ENCODE results near the gene ADGRG3.

ADGRG3 gene

GRCh38 chr16:57722651-57723050 lies 54.5 kb downstream of the ADGRG3 start:
- DNase-seq (ENCODE audit: extremely low spot score) = no peak
- POLR2A ChIA-PET = interaction anchor here (1.6 kb wide), 1 partner anchor 13 kb away, joined by 7 read pairs; the partner anchor contains the start of gene KATNB1
- CTCF ChIA-PET = interaction anchor here (0.6 to 0.7 kb wide), 4 partner anchors 14 to 176 kb away, joined by 3 to 4 read pairs (median 3); no protein-coding TSS in a partner anchor
- TF ChIP-seq SP1 (IDR thresholded peaks at IDR 0.05) = no peak
- TF ChIP-seq ELF4 (IDR thresholded peaks at IDR 0.05) = no peak
- no peak for TF ChIP-seq BHLHE40 (IDR thresholded peaks at IDR 0.05; ENCODE audit: borderline replicate concordance)
- no peak for TF ChIP-seq TARDBP (IDR thresholded peaks at IDR 0.05)
- TF ChIP-seq, protein P1, sequence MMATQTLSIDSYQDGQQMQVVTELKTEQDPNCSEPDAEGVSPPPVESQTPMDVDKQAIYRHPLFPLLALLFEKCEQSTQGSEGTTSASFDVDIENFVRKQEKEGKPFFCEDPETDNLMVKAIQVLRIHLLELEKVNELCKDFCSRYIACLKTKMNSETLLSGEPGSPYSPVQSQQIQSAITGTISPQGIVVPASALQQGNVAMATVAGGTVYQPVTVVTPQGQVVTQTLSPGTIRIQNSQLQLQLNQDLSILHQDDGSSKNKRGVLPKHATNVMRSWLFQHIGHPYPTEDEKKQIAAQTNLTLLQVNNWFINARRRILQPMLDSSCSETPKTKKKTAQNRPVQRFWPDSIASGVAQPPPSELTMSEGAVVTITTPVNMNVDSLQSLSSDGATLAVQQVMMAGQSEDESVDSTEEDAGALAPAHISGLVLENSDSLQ (IDR thresholded peaks at IDR 0.05) = no peak
- no peak for TF ChIP-seq ZNF384 (IDR thresholded peaks at IDR 0.05)
- no peak for TF ChIP-seq HDGF (IDR thresholded peaks at IDR 0.05; ENCODE audit: borderline replicate concordance)
- TF ChIP-seq SUZ12 (IDR thresholded peaks at IDR 0.05) = no peak

DNA sequence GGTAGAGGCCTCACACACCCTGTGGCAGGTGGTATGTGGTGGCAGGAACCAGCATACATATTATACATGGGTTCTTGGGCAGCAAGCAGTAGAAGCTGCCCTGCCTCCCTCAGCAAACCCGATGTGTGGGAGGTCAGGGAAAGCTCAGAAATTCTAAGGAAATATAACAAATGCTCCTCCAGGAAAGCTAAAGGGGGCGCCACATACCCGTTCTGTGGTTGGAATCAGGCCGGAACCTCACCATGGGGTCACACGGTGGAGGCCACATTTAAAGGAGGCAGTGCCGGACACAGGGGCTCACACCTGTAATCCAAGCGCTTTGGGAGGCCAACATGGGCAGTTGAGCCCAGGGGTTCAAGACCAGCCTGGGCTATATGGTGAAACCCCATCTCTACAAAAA lies 55.1 kb downstream of the ADGRG3 start:
- POLR2A ChIA-PET = interaction anchor here (1.6 kb wide), 1 partner anchor 12 kb away, joined by 7 read pairs; the partner anchor contains the start of gene KATNB1
- peak; percentile 42 for DNase-seq (ENCODE audit: extremely low spot score)
- CTCF ChIA-PET = interaction anchor here (0.5 to 0.7 kb wide), 5 partner anchors 14 to 175 kb away, joined by 3 to 4 read pairs (median 3); no protein-coding TSS in a partner anchor
- TF ChIP-seq ELF4 (IDR thresholded peaks at IDR 0.05) = no peak
- no peak for TF ChIP-seq BHLHE40 (IDR thresholded peaks at IDR 0.05; ENCODE audit: borderline replicate concordance)
- TF ChIP-seq NFRKB (IDR thresholded peaks at IDR 0.05) = no peak
- TF ChIP-seq FOXK2 (IDR thresholded peaks at IDR 0.05) = no peak
- TF ChIP-seq L3MBTL2 (conservative IDR thresholded peaks at IDR 0.05) = no peak
- no peak for TF ChIP-seq ZNF384 (IDR thresholded peaks at IDR 0.05)

GRCh38 chr16:57724531-57724930 lies 56.4 kb downstream of the ADGRG3 start:
- no peak for DNase-seq (ENCODE audit: extremely low spot score)
- ChIA-PET CTCF (no interaction called here), POLR2A (no interaction called here)
- no peak for TF ChIP-seq ZNF384 (IDR thresholded peaks at IDR 0.05)
- no peak for TF ChIP-seq BHLHE40 (IDR thresholded peaks at IDR 0.05; ENCODE audit: borderline replicate concordance)
- no peak for TF ChIP-seq CTBP1 (IDR thresholded peaks at IDR 0.05; ENCODE audit: borderline replicate concordance)

- ChIA-PET POLR2A (interaction anchor here (2.2 kb wide), 1 partner anchor 10 kb away, joined by 13 read pairs; the partner anchor contains the start of gene KATNB1), CTCF (no interaction called here)
- DNase-seq (ENCODE audit: extremely low spot score) = no peak
- TF ChIP-seq BHLHE40 (IDR thresholded peaks at IDR 0.05; ENCODE audit: borderline replicate concordance) (no peak), L3MBTL2 (conservative IDR thresholded peaks at IDR 0.05) (no peak), HDGF (IDR thresholded peaks at IDR 0.05; ENCODE audit: borderline replicate concordance) (no peak), FOXM1 (IDR thresholded peaks at IDR 0.05; ENCODE audit: borderline replicate concordance) (no peak), ARNT (IDR thresholded peaks at IDR 0.05) (no peak), TARDBP (IDR thresholded peaks at IDR 0.05) (no peak), ELF4 (IDR thresholded peaks at IDR 0.05) (no peak), FOXA1 (IDR thresholded peaks at IDR 0.05) (no peak), SUZ12 (IDR thresholded peaks at IDR 0.05) (no peak), NFRKB (IDR thresholded peaks at IDR 0.05) (no peak), LEF1 (IDR thresholded peaks at IDR 0.05; ENCODE audit: borderline replicate concordance) (no peak), CTBP1 (IDR thresholded peaks at IDR 0.05; ENCODE audit: borderline replicate concordance) (no peak), SP1 (IDR thresholded peaks at IDR 0.05) (no peak), ZNF384 (IDR thresholded peaks at IDR 0.05) (no peak)
- TF ChIP-seq, protein P1 (IDR thresholded peaks at IDR 0.05) = no peak
Observed at GRCh38 chr16:57725151-57725550, 57.0 kb downstream of the ADGRG3 start.

DNA sequence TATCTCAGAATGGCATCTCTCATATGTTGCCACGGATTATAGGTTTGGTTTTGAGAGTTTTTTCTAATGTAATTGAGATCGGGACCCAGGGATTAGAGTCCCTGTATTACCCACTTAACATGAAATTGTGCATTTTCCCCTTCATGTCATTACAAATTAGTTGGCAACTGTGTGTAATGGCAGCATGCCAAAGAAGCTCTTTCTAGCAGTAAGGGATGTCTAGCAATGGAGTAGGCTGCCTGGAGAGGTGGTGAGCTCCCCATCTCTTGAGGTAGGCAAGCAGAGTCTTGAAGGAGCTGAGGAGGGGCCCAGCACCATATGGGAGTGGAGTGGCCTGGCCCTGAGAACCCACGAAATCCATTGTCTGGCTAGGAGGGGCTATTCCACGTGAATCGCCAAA lies 57.4 kb downstream of the ADGRG3 start:
- no peak for TF ChIP-seq CTBP1 (IDR thresholded peaks at IDR 0.05; ENCODE audit: borderline replicate concordance)
- no peak for TF ChIP-seq SUZ12 (IDR thresholded peaks at IDR 0.05)
- TF ChIP-seq FOXM1 (IDR thresholded peaks at IDR 0.05; ENCODE audit: borderline replicate concordance) = no peak
- TF ChIP-seq BHLHE40 (IDR thresholded peaks at IDR 0.05; ENCODE audit: borderline replicate concordance) = no peak
- POLR2A ChIA-PET = interaction anchor here (2.2 kb wide), 1 partner anchor 10 kb away, joined by 13 read pairs; the partner anchor contains the start of gene KATNB1
- CTCF ChIA-PET = no interaction called here

DNA sequence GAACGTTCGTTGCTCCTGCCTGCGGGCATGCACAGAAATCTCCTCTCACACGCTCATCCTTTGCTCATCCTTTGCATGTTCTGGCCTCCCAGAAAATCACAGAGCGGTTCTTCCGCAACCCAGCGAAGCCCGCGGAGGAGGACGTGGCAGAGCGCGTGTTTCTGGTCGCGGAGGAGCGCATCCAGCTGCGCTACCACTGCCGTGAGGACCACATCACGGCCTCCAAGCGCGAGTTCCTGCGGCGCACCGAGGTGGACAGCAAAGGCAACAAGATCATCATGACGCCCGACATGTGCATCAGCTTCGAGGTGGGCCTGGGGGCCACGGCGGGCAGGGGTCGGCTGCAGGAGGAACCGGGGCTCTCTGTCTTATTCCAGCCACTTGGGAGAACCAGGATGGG lies 57.9 kb downstream of the ADGRG3 start:
- no peak for DNase-seq (ENCODE audit: extremely low spot score)
- POLR2A ChIA-PET = interaction anchor here (2.2 kb wide), 1 partner anchor 9 kb away, joined by 13 read pairs; the partner anchor contains the start of gene KATNB1
- CTCF ChIA-PET = interaction anchor here (0.6 kb wide), 1 partner anchor 11 kb away, joined by 5 read pairs; no protein-coding TSS in a partner anchor
- TF ChIP-seq FOXK2 (IDR thresholded peaks at IDR 0.05) (no peak), SUZ12 (IDR thresholded peaks at IDR 0.05) (no peak), LEF1 (IDR thresholded peaks at IDR 0.05; ENCODE audit: borderline replicate concordance) (no peak), NFRKB (IDR thresholded peaks at IDR 0.05) (no peak), BHLHE40 (IDR thresholded peaks at IDR 0.05; ENCODE audit: borderline replicate concordance) (no peak), FOXA1 (IDR thresholded peaks at IDR 0.05) (no peak), ARNT (IDR thresholded peaks at IDR 0.05) (no peak), ELF4 (IDR thresholded peaks at IDR 0.05) (no peak), HDGF (IDR thresholded peaks at IDR 0.05; ENCODE audit: borderline replicate concordance) (no peak), ZNF384 (IDR thresholded peaks at IDR 0.05) (no peak), L3MBTL2 (conservative IDR thresholded peaks at IDR 0.05) (no peak), TARDBP (IDR thresholded peaks at IDR 0.05) (no peak)

More for the DNA sequence above, 57.4 kb downstream of the ADGRG3 start:
- DNase-seq (ENCODE audit: extremely low spot score) = no peak

- DNase-seq (ENCODE audit: extremely low spot score) = no peak
- ChIA-PET POLR2A (interaction anchor here (2.2 kb wide), 1 partner anchor 9 kb away, joined by 13 read pairs; the partner anchor contains the start of gene KATNB1), CTCF (interaction anchor here (0.6 kb wide), 1 partner anchor 10 kb away, joined by 5 read pairs; no protein-coding TSS in a partner anchor)
- TF ChIP-seq NFRKB (IDR thresholded peaks at IDR 0.05) = no peak
- TF ChIP-seq HDGF (IDR thresholded peaks at IDR 0.05; ENCODE audit: borderline replicate concordance) = no peak
- no peak for TF ChIP-seq FOXK2 (IDR thresholded peaks at IDR 0.05)
- no peak for TF ChIP-seq SP1 (IDR thresholded peaks at IDR 0.05)
- no peak for TF ChIP-seq SUZ12 (IDR thresholded peaks at IDR 0.05)
- TF ChIP-seq BHLHE40 (IDR thresholded peaks at IDR 0.05; ENCODE audit: borderline replicate concordance) = no peak
- no peak for TF ChIP-seq FOXM1 (IDR thresholded peaks at IDR 0.05; ENCODE audit: borderline replicate concordance)
- TF ChIP-seq ZNF384 (IDR thresholded peaks at IDR 0.05) = no peak
- TF ChIP-seq L3MBTL2 (conservative IDR thresholded peaks at IDR 0.05) = no peak
- no peak for TF ChIP-seq CTBP1 (IDR thresholded peaks at IDR 0.05; ENCODE audit: borderline replicate concordance)
- TF ChIP-seq, protein P1 (IDR thresholded peaks at IDR 0.05) = no peak
- TF ChIP-seq ARNT (IDR thresholded peaks at IDR 0.05) = no peak
- no peak for TF ChIP-seq LEF1 (IDR thresholded peaks at IDR 0.05; ENCODE audit: borderline replicate concordance)
- TF ChIP-seq TARDBP (IDR thresholded peaks at IDR 0.05) = no peak
- no peak for TF ChIP-seq FOXA1 (IDR thresholded peaks at IDR 0.05)
- no peak for TF ChIP-seq ELF4 (IDR thresholded peaks at IDR 0.05)
Observed at GRCh38 chr16:57726433-57726947, 58.4 kb downstream of the ADGRG3 start.
